GM12891 (cell line): Measurements from ENCODE around the gene VTI1A.

Experiments
- DNase-seq: peaks from one replicate; pipeline ENCODE4 v3.0.0; 2011; ENCODE audit warnings: low spot score; ENCODE audit not compliant: insufficient read length
- FAIRE-seq: peaks from 2 replicates; lab custom pipeline; 2011; peaks lifted over from hg19 to GRCh38; lab: Jason Lieb, UNC
- PAX5 ChIP-seq: IDR thresholded peaks from 2 replicates; pipeline ENCODE4 v1.6.1; 2011; ENCODE audit warnings: low read length, moderate library complexity, mild to moderate bottlenecking; ENCODE audit not compliant: insufficient read depth, severe bottlenecking
- POLR2A ChIP-seq: IDR thresholded peaks from 2 replicates; pipeline ENCODE4 v1.6.1; 2011; ENCODE audit warnings: low read depth, low read length, control low read depth
- POLR2AphosphoS5 ChIP-seq: IDR thresholded peaks from 2 replicates; pipeline ENCODE4 v1.6.1; 2011; ENCODE audit warnings: low read depth, low read length, control low read depth
- POU2F2 ChIP-seq: IDR thresholded peaks from 2 replicates; pipeline ENCODE4 v1.6.1; 2011; ENCODE audit warnings: low read depth, mild to moderate bottlenecking, control low read depth, low read length, moderate library complexity
- SPI1 ChIP-seq: IDR thresholded peaks from 2 replicates; pipeline ENCODE4 v1.6.1; 2011; ENCODE audit warnings: low read depth, low read length, control low read depth
- TAF1 ChIP-seq: IDR thresholded peaks from 2 replicates; pipeline ENCODE4 v1.6.1; 2011; ENCODE audit warnings: low read depth, low read length, control low read depth

The VTI1A gene

GRCh38 chr10:112424651-112425050, 22.4 kb upstream of the VTI1A start:
- no peak for DNase-seq
- FAIRE-seq, result no peak
- TF ChIP-seq PAX5, result no peak
- no peak for TF ChIP-seq POLR2AphosphoS5
- TF ChIP-seq POU2F2, result no peak
- TF ChIP-seq POLR2A, result no peak
- no peak for TF ChIP-seq SPI1
- no peak for TF ChIP-seq TAF1

GRCh38 chr10:112426111-112426510, 20.9 kb upstream of the VTI1A start:
- DNase-seq (no peak), FAIRE-seq (no peak)

GRCh38 chr10:112429147-112429546, 17.9 kb upstream of the VTI1A start:
- no peak for TF ChIP-seq POLR2AphosphoS5
- no peak for TF ChIP-seq PAX5
- no peak for TF ChIP-seq SPI1
- TF ChIP-seq POU2F2, result no peak
- no peak for TF ChIP-seq POLR2A
- no peak for TF ChIP-seq TAF1
- no peak for DNase-seq
- peak; percentile 43 for FAIRE-seq

More at GRCh38 chr10:112426111-112426510, 20.9 kb upstream of the VTI1A start:
- TF ChIP-seq POLR2AphosphoS5 (no peak), SPI1 (no peak), POLR2A (no peak), TAF1 (no peak), POU2F2 (no peak), PAX5 (no peak)

- DNase-seq (no peak), FAIRE-seq (peak; percentile 31)
- TF ChIP-seq PAX5 (no peak), TAF1 (no peak), POU2F2 (no peak), SPI1 (no peak), POLR2A (no peak), POLR2AphosphoS5 (no peak)
Observed at GRCh38 chr10:112429654-112430230, 17.3 kb upstream of the VTI1A start.

- FAIRE-seq (no peak), DNase-seq (no peak)
- no peak for TF ChIP-seq PAX5
- no peak for TF ChIP-seq SPI1
- TF ChIP-seq POLR2AphosphoS5, result no peak
- no peak for TF ChIP-seq TAF1
- no peak for TF ChIP-seq POU2F2
- TF ChIP-seq POLR2A, result no peak
Observed at GRCh38 chr10:112433136-112433535, 13.9 kb upstream of the VTI1A start.

- TF ChIP-seq PAX5 (no peak), POLR2A (no peak), POLR2AphosphoS5 (no peak), SPI1 (no peak), TAF1 (no peak)
- no peak for DNase-seq
- no peak for FAIRE-seq
Observed at GRCh38 chr10:112434988-112435619, 11.9 kb upstream of the VTI1A start.

GRCh38 chr10:112438356-112438755, 8.7 kb upstream of the VTI1A start:
- TF ChIP-seq POU2F2, result no peak
- TF ChIP-seq PAX5, result no peak
- no peak for TF ChIP-seq POLR2A
- TF ChIP-seq TAF1, result no peak
- no peak for TF ChIP-seq POLR2AphosphoS5
- no peak for TF ChIP-seq SPI1
- DNase-seq (no peak), FAIRE-seq (no peak)

- no peak for TF ChIP-seq SPI1
- no peak for TF ChIP-seq PAX5
- TF ChIP-seq POLR2AphosphoS5, result no peak
- TF ChIP-seq TAF1, result no peak
- no peak for TF ChIP-seq POU2F2
- TF ChIP-seq POLR2A, result no peak
- DNase-seq (no peak), FAIRE-seq (no peak)
Observed at GRCh38 chr10:112441520-112441919, 5.5 kb upstream of the VTI1A start.

GRCh38 chr10:112442063-112442462, 5.0 kb upstream of the VTI1A start:
- DNase-seq, result no peak
- FAIRE-seq, result no peak
- no peak for TF ChIP-seq TAF1
- no peak for TF ChIP-seq POU2F2
- TF ChIP-seq POLR2AphosphoS5, result no peak
- TF ChIP-seq POLR2A, result no peak
- TF ChIP-seq SPI1, result no peak
- no peak for TF ChIP-seq PAX5
